Endometrial microvascular endothelial cells (primary cell): ENCODE results near the gene IPP. TPM values are rescaled to one million over a fixed set of nuclear protein-coding genes. Genes with fewer than 3 reads are reported as not detected.

ENCODE experiments used
- in situ Hi-C: cut with HindIII; loops from 2 replicates; pipeline ENCODE4 v1.10.0; 2017; ENCODE audit warnings: low sequenced_read_pairs, low pct_unique_long_range_greater_than_20kb; ENCODE audit errors: inconsistent ontology term
- total RNA-seq: library from RNA; depleted of rRNA; stranded (reverse); fragments of >200 nt; gene quantifications from one replicate; pipeline ENCODE4 v1.2.3, GENCODE V29; 2015; ENCODE audit errors: inconsistent ontology term

IPP gene
- total RNA-seq: 8.5 TPM

DNA sequence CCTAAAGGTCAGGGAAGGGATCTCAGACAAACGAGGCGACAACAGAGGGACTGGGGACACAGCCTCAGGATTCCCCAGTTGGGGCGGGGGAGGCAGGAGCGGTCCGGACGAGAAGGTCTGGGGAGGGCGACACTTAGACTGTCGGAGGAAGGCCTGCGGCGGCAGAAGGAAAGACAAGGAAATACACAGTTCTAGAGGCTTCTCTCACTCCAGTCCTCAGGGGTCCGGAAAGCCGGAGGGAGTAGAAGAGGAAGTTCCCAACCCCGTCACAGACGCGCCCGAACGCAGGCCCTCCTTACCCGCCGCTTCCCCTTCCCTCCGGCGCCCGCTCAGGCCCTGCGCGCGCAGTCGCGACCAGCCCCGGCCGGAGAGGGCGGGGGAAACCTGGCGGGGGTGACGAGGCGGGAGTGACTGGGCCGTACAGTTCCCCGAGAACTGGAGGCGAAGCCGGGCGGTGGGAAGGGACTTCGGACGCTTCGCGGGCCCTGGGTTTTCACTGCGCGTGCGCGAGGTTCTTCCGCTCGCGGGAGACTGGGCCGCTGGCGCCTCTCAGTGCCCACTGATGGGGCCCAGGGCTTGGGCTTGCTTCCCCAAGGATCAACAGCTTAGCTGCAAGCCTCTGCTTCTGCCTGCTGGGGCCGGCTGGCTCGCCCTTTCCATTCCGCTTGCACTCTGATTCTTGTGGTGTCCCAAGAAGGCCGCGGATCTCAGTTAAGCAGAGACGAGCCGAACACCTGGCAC is at the start of gene IPP:
Gene IPP (minus strand): TSS at position 356 of the 741 bp plus-strand sequence. CDS start 4,242 bp downstream, outside the sequence.
- in situ Hi-C loops: no loop called here

DNA sequence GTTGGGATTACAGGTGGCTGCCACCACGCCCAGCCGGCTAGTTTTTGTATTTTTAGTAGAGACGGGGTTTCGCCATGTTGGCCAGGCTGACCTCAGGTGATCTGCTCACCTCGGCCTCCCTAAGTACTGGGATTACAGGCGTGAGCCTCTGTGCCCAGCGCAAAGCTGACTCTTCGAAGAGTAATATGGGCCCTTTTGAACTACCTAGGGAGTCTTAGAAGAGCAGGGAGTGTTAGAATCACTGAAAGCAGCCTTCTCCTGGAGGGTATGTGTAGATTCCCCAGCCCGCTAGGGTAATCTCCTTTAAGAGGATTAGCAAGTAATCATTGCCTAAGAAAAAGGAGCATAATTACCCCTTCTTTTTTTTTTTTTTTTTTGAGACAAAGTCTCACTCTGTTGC is 46.5 kb upstream of the IPP start:
- in situ Hi-C loops: no loop called here

DNA sequence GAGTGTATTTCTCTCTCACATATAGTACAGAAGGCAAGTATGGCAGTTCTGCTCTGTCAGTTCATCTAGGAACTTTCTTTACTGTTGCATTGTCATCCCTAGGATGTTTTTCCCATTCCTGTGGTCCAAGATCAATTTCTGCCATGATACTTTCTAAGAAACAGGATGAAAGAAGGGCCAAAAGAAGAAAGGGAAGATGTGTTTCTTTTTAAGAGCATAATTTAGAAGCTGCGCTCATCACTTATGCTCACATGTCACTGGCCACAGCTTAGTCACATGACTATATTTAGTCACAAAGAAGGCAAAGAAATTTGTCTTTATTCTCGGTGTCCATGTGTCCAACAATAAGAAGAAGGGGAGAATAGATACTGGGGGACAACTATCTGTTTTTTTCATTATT is 45.9 kb upstream of the IPP start:
- in situ Hi-C loops: no loop called here

DNA sequence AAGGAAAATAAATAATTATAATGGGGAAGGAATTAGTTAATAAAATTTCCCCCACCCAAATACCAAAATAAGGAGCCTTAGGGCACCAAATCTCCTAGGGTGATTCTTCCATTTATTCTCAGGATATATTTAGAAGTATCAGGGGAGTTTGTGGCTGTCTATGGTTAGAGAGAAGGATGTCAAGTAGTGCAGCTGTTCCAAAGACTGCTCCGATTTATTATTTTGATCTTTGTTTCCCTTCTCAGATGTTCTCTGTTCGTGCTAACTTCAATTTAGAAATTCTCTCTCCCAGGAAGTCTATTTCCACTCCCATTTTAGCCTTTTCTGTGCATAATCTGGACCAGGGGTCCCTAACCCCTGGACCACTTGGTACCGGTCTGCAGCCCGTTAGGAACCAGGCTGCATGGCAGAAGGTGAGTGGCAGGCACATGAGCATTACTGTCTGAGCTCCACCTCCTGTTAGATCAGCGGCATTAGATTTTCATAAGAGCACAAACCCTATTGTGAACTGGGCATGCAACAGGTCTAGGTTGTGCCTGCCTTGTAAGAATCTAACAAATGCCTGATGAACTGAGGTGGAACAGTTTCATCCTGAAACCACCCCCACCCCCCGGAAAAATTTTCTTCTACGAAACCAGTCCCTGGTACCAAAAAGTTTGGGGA is 43.6 kb upstream of the IPP start:
- in situ Hi-C loops: no loop called here

DNA sequence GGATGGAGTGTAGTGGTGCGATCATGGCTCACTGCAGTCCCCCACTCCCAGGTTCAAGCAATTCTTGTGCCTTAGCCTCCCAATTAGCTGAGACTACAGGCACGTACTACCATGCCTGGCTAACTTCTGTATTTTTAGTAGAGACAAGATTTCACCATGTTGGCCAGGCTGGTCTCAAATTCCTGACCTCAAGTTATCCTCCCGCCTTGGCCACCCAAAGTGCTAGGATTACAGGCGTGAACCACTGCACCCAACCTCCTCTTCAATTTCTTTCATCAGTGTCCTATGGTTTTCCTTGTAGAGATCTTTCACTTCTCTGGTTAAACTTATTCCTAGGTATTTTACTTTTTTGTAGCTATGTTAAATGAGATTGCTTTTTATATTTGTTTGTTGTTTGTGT is 42.3 kb upstream of the IPP start:
- in situ Hi-C loops: no loop called here

DNA sequence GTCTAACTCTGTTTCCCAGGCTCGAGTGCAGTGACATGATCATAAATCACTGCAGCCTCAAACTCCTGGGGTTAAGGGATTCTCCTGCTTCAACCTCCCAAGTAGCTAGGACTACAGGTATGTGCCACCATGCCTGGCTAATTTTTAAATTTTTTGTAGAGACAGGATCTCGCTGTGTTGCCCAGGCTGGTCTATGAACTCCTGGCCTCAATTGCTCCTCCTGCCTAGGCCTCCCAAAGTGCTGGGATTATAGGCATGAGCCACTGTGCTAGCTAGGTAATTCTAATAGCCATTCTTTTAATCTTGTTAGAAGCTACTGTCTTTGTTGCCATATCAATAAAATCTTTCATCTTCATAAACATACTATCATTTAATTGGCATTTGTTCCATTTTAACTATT is 39.1 kb upstream of the IPP start:
- in situ Hi-C loops: no loop called here

DNA sequence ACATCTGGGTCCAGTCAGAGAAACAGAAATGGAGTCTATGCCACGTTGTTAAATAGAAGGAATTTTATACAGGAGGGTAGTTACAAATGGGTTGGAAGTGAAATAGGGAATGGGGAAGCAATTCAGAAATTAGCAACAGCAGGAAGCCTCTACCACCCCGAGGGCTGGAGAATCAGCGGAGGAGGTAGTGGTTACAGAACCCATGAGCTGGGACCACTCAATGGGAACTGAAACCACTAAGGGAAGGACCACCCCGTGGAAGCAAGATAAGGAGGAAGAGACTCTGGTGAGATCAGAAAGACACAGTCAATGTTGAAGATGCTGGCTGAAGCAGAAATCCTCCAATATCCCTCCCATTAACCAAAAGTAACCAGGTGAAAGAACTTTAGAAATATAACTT is 37.5 kb upstream of the IPP start:
- in situ Hi-C loops: no loop called here

DNA sequence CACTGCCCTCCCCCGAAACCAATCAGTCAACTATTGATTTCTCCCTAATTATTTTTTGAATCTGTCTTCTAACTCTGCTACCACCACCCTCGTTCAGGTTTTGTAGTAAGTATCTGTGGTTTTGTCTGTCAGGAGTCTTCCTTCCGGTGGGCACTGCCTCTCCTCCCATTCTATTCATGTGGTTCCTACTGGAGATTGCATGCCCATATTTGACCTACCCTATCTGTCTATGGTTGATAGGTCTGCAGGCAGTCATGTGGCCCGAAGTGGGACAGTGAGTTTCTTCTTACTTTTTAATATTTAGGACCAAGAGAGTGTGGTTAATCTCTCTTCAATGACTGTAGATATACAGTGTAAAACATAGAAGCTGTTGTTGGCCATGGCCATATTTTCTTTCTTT is 35.1 kb upstream of the IPP start:
- in situ Hi-C loops: no loop called here

DNA sequence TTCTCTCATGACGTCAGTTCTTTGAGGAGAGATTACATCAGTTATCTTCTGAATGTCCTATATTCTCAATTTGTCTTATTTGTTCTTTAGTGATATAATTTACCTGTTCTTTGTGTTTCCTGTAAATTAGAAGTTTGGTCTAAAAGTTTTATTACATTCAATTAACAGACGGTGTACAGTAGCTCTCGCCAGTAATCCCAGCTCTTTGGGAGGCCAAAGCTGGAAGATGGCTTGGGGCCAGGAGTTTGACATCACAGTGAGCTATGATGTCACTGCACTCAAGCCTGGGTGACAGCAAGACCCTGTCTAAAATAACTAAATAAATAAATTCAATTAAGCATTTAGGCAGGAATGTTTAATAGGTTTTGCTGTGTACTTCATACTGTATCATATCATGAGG is 25.3 kb upstream of the IPP start:
- in situ Hi-C loops: no loop called here

DNA sequence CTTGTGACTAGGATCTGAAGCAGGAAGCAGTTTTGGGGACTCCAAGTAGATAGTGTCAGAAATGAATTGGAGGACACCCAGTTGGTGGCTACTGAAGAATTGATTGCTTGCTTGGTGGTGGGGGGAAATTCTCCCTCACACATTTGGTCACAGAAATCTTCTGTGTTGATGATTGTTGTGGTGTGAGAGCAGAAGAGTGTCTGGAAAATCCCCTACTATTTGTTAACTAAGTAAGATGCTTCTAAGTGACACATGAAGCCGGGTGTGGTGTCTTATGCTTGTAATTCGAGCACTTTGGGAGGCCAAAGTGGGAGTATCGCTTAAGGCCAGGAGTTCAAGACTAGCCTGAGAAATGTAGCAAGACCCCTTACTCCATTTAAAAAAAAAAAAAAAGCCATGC is 22.5 kb upstream of the IPP start:
- in situ Hi-C loops: no loop called here

DNA sequence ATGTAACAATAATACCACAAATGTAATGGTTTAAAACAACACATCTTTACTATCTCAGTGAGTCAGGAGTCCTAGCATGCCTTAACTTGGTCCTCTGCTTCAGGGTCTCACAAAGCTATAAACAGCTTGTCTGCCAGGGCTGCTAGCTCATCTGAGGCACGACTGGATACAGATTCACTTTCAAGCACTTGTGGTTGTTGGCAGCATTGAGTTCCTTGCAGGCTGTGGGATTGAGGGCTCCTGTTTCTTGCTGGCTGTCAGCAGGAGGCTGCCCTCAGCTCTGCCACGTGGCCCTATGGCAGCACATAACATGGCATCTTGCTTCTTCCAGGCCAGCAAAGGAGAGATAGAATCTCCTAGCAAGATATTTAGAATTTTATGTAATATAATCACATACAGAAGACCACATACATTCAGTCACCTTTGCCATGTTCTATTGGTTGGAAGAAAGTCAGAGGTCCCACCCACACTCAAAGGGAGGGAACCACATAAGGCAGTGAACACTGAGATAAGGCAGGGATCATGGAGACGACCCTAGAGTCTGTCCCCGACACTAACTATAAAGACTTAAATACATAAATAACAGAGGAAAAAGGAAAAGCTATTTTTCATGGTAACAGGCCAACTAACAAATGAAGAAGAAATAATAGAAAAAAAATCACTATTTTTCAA is 18.9 kb upstream of the IPP start:
- in situ Hi-C loops: no loop called here

DNA sequence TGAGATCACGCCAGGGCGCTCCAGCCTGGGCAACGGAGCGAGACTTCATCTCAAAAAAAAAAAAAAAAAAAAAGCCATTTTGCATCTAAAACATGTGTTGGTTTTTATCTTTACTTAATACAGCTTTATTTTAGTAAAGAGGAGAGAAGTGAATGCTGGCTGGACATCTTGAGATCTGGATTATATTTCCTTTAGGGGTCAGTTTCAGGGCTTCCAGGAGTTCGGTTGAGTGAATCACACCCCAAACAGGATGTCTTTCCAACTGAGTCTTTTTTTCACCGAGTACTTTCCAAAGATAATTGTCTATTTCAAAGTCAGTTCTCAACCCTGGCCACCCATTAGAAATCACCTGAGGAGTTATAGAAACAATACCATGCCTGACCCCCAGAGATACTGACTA is 16.6 kb upstream of the IPP start:
- in situ Hi-C loops: no loop called here

DNA sequence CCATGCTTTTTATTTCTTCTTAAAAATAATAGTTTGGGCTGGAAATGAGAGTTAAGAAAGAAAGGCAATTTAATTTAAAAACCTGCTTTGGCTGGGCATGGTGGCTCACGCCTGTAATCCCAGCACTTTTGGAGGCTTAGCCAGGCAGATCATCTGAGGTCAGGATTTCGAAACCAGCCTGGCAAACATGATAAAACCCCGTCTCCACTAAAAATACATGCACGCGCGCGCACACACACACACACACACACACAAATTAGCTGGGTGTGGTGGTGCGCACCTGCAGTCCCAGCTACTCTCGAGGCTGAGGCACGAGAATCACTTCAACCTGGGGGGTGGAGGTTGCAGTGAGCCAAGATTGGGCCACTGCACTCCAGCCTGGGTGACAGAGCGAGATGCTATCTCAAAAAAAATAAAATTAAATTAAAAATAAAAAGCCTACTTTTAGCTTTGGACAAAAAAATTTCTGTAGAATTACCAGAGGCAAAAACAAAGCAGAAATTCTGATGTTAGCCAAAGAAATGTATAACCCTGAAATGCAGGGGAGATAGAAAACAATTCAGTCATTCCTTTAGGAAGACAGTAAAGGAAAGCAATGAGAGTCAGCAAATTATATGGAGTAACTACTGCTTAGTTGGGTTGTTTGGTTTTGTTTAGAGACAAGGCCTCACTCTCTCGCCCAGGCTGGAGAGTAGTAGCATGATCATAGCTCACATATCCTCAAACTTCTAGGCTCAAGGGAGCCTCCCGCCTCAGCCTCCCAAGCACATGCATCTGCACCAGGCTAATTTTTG is 15.7 kb upstream of the IPP start:
- in situ Hi-C loops: no loop called here

DNA sequence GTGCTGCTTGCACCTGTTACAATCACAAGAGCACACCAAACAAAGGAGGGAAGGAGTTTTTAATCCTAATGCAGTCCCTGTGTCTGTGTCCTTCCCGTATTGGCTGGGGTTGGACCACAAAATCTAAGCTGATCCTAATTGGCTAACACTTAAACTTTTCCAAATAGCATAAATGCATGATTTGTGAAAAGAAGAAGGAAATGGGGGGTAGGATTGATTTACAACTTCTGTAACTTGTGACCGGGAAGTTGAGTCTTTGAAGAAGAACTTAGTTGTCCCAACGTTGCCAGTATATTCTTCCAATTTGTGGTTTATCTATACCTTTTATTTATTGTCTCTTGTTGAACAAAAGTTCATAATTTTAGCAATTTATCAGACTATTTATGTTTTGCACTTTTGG is 11.8 kb upstream of the IPP start:
- in situ Hi-C loops: no loop called here

DNA sequence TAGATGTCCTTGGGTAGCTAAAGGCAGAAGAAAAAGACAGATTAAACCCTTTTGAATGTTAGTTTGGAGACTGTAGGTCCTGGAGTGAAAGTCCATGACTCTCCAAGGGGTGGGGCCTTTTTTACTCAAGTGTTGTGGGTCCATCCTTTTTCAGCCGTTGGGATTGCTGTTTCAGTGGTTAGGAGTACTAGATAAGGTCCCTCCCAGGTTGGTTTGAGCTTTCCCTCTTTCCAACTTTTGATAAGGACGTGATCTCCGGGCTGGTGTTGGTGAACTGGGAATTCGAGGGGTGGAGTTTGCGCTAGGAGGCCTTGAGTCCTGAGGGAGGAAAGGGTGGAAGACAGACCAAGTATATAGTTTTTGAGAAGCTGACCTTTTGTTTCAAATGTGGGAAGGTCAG is 5.2 kb upstream of the IPP start:
- in situ Hi-C loops: no loop called here

DNA sequence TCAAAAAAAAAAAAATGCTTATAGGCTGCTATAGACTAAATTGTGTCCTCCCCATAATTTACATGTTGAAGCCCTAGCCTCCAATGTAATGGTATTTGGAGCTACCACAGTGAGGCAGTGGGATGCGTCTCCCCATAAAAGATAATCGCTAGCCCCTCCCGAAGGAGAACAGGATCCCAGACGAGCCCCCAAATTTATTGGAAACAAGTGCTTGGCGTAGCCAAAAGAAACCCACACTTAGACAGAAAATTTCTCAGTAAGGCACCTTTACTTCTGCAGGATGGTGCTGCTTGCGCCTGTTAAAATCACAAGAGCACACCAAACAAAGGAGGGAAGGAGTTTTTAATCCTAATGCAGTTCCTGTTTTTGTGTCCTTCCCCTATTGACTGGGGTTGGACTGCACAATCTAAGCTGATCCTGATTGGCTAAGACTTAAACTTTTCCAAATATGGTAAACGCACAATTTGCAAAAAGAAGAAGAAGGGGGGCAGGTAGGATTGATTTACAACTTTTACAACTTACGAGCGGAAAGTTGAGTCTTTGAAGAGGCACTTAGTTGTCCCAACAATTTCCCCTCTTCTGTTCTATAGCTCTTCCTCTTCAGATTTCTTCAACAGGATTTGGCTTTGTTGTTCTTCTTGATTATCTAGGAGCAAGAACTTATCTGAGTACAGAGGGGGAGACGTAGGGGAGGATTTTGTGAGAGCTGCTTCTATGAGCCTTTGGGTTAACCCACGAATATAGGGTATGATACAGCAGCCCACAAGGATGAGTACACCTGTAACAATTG is 3.0 kb upstream of the IPP start:
- in situ Hi-C loops: no loop called here

DNA sequence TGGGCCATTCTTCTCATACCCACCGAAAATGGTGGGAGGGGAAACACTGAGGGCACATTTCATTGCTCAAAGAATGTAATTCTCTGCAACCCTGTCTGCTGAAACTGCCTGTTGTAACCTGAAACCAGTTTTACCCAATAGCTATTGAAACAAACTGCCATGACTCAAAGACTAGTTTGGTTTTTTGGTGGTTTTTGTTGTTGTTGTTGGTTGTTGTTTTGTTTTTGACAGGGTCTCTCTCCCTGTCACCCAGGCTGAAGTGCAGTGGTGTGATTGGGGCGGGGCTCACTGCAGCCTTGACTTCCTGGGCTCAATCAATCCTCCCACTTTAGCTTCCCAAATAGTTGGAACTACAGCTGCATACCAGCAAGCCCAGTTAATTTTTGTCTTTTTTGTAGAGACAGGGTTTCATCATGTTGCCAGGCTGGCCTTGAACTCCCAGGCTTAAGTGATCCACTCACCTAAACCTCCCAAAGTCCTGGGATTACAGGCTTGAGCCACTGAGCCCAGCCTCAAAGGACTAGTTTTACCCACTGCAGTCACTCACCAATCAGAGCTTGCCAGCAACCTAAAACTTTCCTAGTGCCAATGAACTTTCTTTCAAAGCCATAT is 2.1 kb upstream of the IPP start:
- in situ Hi-C loops: no loop called here

DNA sequence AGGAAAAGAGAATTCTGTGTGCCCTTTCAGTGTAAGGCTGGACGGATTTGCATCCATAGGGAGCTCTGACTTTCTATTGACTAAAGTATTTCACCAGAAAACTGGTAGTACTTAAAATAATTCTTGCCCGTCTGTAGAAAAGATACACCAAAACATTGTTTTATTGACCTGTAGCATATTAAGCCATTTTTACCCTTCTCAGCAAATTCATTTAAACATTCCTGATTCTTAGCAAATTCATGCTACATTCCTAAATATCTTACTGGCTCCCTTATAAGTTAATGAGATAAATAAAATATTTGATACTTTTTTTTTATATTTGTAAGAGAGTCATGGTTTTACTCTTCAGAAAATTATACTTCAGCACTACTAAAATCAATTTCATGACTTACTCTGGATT is 1.6 kb upstream of the IPP start:
- in situ Hi-C loops: no loop called here
